H1 (cell line): Measurements from ENCODE around the gene MLPH. TPM values are rescaled to one million over a fixed set of nuclear protein-coding genes. Genes with fewer than 3 reads are reported as not detected.

Experiments
- CTCF ChIA-PET: fragments of 300-600 bp; sonication (Branson Sonifier 250); formaldehyde crosslinking; loops from one replicate; lab custom pipeline; 2021; ENCODE audit not compliant: partially characterized antibody; lab: Charles Lee
- POLR2A ChIA-PET: fragments of 300-600 bp; sonication (Branson Sonifier 250); formaldehyde crosslinking; loops from one replicate; lab custom pipeline; 2021; ENCODE audit warnings: inconsistent platforms; ENCODE audit not compliant: partially characterized antibody; lab: Charles Lee
- DNase-seq, 2 experiments: peaks; one replicate each; pipeline versions ENCODE4 v3.0.0 to v3.0.0-alpha.2; 2010 to 2022; ENCODE audit warnings: low spot score in 2 of 2, low read depth in 1 of 2, mixed read lengths in 1 of 2
- FAIRE-seq: peaks from 2 replicates; lab custom pipeline; 2011; peaks lifted over from hg19 to GRCh38; lab: Jason Lieb, UNC
- H2AFZ ChIP-seq: 2 replicates; pipeline ENCODE4 v1.8.1; 2012; ENCODE audit warnings: low read length, inconsistent platforms
- H2AK5ac ChIP-seq: 2 replicates; pipeline ENCODE4 v1.6.1; 2013; ENCODE audit warnings: low read depth, low read length
- H2BK120ac ChIP-seq: replicated peaks from 2 replicates; pipeline ENCODE3; 2013; ENCODE audit warnings: low read depth, low read length, inconsistent platforms
- H2BK12ac ChIP-seq: 2 replicates; pipeline ENCODE4 v1.6.1; 2013; ENCODE audit warnings: low read depth, low read length
- H2BK15ac ChIP-seq: 2 replicates; pipeline ENCODE4 v1.6.1; 2013; ENCODE audit warnings: low read length
- H2BK20ac ChIP-seq: 2 replicates; pipeline ENCODE4 v1.6.1; 2013; ENCODE audit warnings: low read length
- H2BK5ac ChIP-seq: 2 replicates; pipeline ENCODE4 v1.6.1; 2013; ENCODE audit warnings: low read depth, low read length
- H3K14ac ChIP-seq: 2 replicates; pipeline ENCODE4 v1.6.1; 2013; ENCODE audit warnings: inconsistent platforms; ENCODE audit not compliant: insufficient read length
- H3K18ac ChIP-seq: 2 replicates; pipeline ENCODE4 v1.6.1; 2013; ENCODE audit warnings: low read length; ENCODE audit errors: extremely low read depth
- H3K23ac ChIP-seq: 2 replicates; pipeline ENCODE4 v1.6.1; 2013; ENCODE audit warnings: inconsistent platforms; ENCODE audit not compliant: insufficient read length
- H3K23me2 ChIP-seq: 2 replicates; pipeline ENCODE4 v1.6.1; 2013; ENCODE audit warnings: low read depth, low read length
- H3K27ac ChIP-seq: 2 replicates; pipeline ENCODE4 v1.6.1; 2011; ENCODE audit warnings: low read depth, low read length, inconsistent platforms
- H3K27me3 ChIP-seq, 4 experiments: replicated peaks in 1 of 4; 1 replicate in 1 of 4; 2 replicates in 3 of 4; pipeline versions ENCODE4 v1.6.1 to v1.8.1; 2011 to 2013; ENCODE audit warnings: low read length in 3 of 4, mild to moderate bottlenecking in 3 of 4, inconsistent platforms in 2 of 4, mixed read lengths in 2 of 4, moderate library complexity in 1 of 4; ENCODE audit not compliant: control insufficient read depth in 3 of 4, insufficient read depth in 3 of 4; ENCODE audit errors: extremely low read depth in 1 of 4
- H3K36me3 ChIP-seq, 4 experiments: 2 replicates each; pipeline versions ENCODE4 v1.6.1 to v1.8.1; 2011 to 2013; ENCODE audit warnings: mild to moderate bottlenecking in 4 of 4, low read length in 3 of 4, moderate library complexity in 2 of 4, control low read depth in 1 of 4, inconsistent platforms in 1 of 4; ENCODE audit not compliant: insufficient read depth in 4 of 4, control insufficient read depth in 2 of 4
- H3K4ac ChIP-seq: replicated peaks from 2 replicates; pipeline ENCODE3; 2013; ENCODE audit warnings: low read length, low read depth, mixed read lengths, inconsistent platforms; ENCODE audit not compliant: insufficient read length
- H3K4me1 ChIP-seq, 4 experiments: replicated peaks in 1 of 4; 1 replicate in 1 of 4; 2 replicates in 3 of 4; pipeline versions ENCODE4 v1.6.1 to v1.8.1; 2011 to 2013; ENCODE audit warnings: low read length in 3 of 4, inconsistent platforms in 2 of 4, mixed read lengths in 1 of 4; ENCODE audit not compliant: insufficient read depth in 4 of 4, control insufficient read depth in 3 of 4
- H3K4me2 ChIP-seq, 2 experiments: 2 replicates each; pipeline versions ENCODE4 v1.6.1 to v1.8.1; 2011 to 2013; ENCODE audit warnings: low read depth in 2 of 2, low read length in 2 of 2, control low read depth in 1 of 2, inconsistent platforms in 1 of 2, mild to moderate bottlenecking in 1 of 2; ENCODE audit not compliant: insufficient read depth in 1 of 2
- H3K4me3 ChIP-seq, 4 experiments: fragments of 200-600, 300-600 bp in 1 of 4; sonication (generic), shearing (Covaris generic), sonication (Bioruptor Twin) in 1 of 4; 2 replicates each; pipeline versions ENCODE4 v1.5.1 to v1.8.1; 2011 to 2016; ENCODE audit warnings: low read length in 4 of 4, low read depth in 3 of 4, control low read depth in 2 of 4, inconsistent platforms in 2 of 4, mild to moderate bottlenecking in 2 of 4, mixed read lengths in 1 of 4, moderate library complexity in 1 of 4; ENCODE audit not compliant: insufficient read depth in 2 of 4; ENCODE audit errors: extremely low read depth in 1 of 4
- H3K56ac ChIP-seq: replicated peaks from 2 replicates; pipeline ENCODE3; 2013; ENCODE audit warnings: low read depth, mild to moderate bottlenecking, mixed read lengths, low read length, inconsistent platforms; ENCODE audit not compliant: insufficient read length
- H3K79me1 ChIP-seq: 2 replicates; pipeline ENCODE4 v1.6.1; 2013; ENCODE audit warnings: low read depth, low read length, control low read depth
- H3K79me2 ChIP-seq, 2 experiments: 2 replicates each; pipeline versions ENCODE4 v1.6.1 to v1.8.1; 2012 to 2013; ENCODE audit warnings: low read length in 2 of 2, mild to moderate bottlenecking in 2 of 2, inconsistent platforms in 1 of 2; ENCODE audit not compliant: insufficient read depth in 2 of 2, control insufficient read depth in 1 of 2
- H3K9ac ChIP-seq, 4 experiments: replicated peaks in 1 of 4; 1 replicate in 1 of 4; 2 replicates in 3 of 4; pipeline versions ENCODE4 v1.6.1 to v1.8.1; 2011 to 2013; ENCODE audit warnings: low read depth in 3 of 4, low read length in 3 of 4, control low read depth in 2 of 4, mild to moderate bottlenecking in 2 of 4, moderate library complexity in 2 of 4, inconsistent platforms in 1 of 4; ENCODE audit errors: extremely low read depth in 1 of 4
- H3K9me3 ChIP-seq, 2 experiments: 2 replicates each; pipeline versions ENCODE4 v1.6.1 to v1.8.1; 2012 to 2013; ENCODE audit warnings: mild to moderate bottlenecking in 2 of 2, moderate library complexity in 2 of 2, control low read depth in 1 of 2, inconsistent platforms in 1 of 2, low read depth in 1 of 2, low read length in 1 of 2, mixed read lengths in 1 of 2; ENCODE audit not compliant: insufficient read depth in 2 of 2
- H4K20me1 ChIP-seq, 2 experiments: replicated peaks in 1 of 2; 2 replicates each; pipeline versions ENCODE3 to v1.8.1; 2011 to 2013; ENCODE audit warnings: inconsistent platforms in 2 of 2, low read length in 2 of 2, mild to moderate bottlenecking in 1 of 2; ENCODE audit not compliant: insufficient read depth in 2 of 2, control insufficient read depth in 1 of 2
- H4K5ac ChIP-seq: 2 replicates; pipeline ENCODE4 v1.6.1; 2013; ENCODE audit warnings: low read length, low read depth, mixed read lengths, inconsistent platforms; ENCODE audit not compliant: insufficient read length
- H4K8ac ChIP-seq: 2 replicates; pipeline ENCODE4 v1.8.0; 2013; ENCODE audit warnings: mild to moderate bottlenecking, moderate library complexity, low read length, inconsistent platforms; ENCODE audit not compliant: insufficient read depth; ENCODE audit errors: extremely low read depth
- H4K91ac ChIP-seq: replicated peaks from 2 replicates; pipeline ENCODE3; 2013; ENCODE audit warnings: low read length, mixed read lengths, inconsistent platforms; ENCODE audit not compliant: insufficient read length
- BRCA1 ChIP-seq: IDR thresholded peaks from 2 replicates; pipeline ENCODE4 v1.6.1; 2012; ENCODE audit warnings: low read depth, low read length, improper control_type of control experiment
- CEBPB ChIP-seq: IDR thresholded peaks from 2 replicates; pipeline ENCODE4 v1.6.1; 2012; ENCODE audit warnings: low read depth, low read length
- CHD2 ChIP-seq: IDR thresholded peaks from 2 replicates; pipeline ENCODE4 v1.6.1; 2012; ENCODE audit warnings: low read length, improper control_type of control experiment
- EGR1 ChIP-seq: IDR thresholded peaks from 2 replicates; pipeline ENCODE4 v1.6.1; 2011; ENCODE audit warnings: low read depth, low read length, borderline replicate concordance
- JUN ChIP-seq: IDR thresholded peaks from 2 replicates; pipeline ENCODE4 v1.6.1; 2011; ENCODE audit warnings: low read depth, mild to moderate bottlenecking, improper control_type of control experiment, low read length
- RAD21 ChIP-seq, 2 experiments: IDR thresholded peaks in 1 of 2; conservative IDR thresholded peaks in 1 of 2; 2 replicates each; pipeline ENCODE4 v1.6.1; 2011; ENCODE audit warnings: low read depth in 2 of 2, low read length in 2 of 2, improper control_type of control experiment in 1 of 2, inconsistent platforms in 1 of 2, mild to moderate bottlenecking in 1 of 2, moderate library complexity in 1 of 2
- RFX5 ChIP-seq: IDR thresholded peaks from 2 replicates; pipeline ENCODE4 v1.6.1; 2011; ENCODE audit warnings: low read depth, low read length, improper control_type of control experiment, borderline replicate concordance
- ZNF274 ChIP-seq: IDR thresholded peaks from 2 replicates; pipeline ENCODE4 v1.7.0; 2012; ENCODE audit warnings: low read length, borderline replicate concordance; ENCODE audit errors: extremely low read depth
- WGBS, 2 experiments: shearing (Covaris generic) in 1 of 2; methylation state at CpG; one replicate each; pipeline versions ENCODE4 v1.1.6 to v1.1.7; 2013 to 2015; ENCODE audit warnings: low lambda C conversion rate in 2 of 2, mixed read lengths in 2 of 2, inconsistent platforms in 1 of 2, low coverage in 1 of 2, missing lambda C conversion rate in 1 of 2; ENCODE audit not compliant: insufficient replicate concordance in 2 of 2, insufficient coverage in 1 of 2, insufficient read length in 1 of 2; ENCODE audit errors: extremely low coverage in 1 of 2, missing lambda C conversion rate in 1 of 2; 5-methylcytosine and 5-hydroxymethylcytosine counted together
- polyA plus RNA-seq, 7 experiments: library from polyadenylated mRNA; depleted of rRNA in 3 of 7; stranded (reverse) in 5 of 7; unstranded in 2 of 7; fragments of >200 nt in 5 of 7; fragments of 200-250 nt in 2 of 7; gene quantifications; 1 replicate in 5 of 7; 2 replicates in 1 of 7; 4 replicates in 1 of 7; pipeline versions ENCODE4 v1.2.1 to v1.2.3, GENCODE V29; 2011 to 2013; ENCODE audit warnings: missing spikeins in 2 of 7, mixed read lengths in 2 of 7
- total RNA-seq: library from RNA; stranded (reverse); fragmentation: NEBNext Ultra II Directional; extraction: Animal tissue kit (Norgen Biotek cat#: 25700); gene quantifications from 2 replicates; pipeline ENCODE4 v1.2.1, GENCODE V29; 2021

The MLPH gene
- total and polyA plus RNA-seq, 2 of the 8 experiments (the other 6 are each of a cell fraction or from before 2014, with no cell fraction given), result 12.7 to 17.0 TPM

DNA sequence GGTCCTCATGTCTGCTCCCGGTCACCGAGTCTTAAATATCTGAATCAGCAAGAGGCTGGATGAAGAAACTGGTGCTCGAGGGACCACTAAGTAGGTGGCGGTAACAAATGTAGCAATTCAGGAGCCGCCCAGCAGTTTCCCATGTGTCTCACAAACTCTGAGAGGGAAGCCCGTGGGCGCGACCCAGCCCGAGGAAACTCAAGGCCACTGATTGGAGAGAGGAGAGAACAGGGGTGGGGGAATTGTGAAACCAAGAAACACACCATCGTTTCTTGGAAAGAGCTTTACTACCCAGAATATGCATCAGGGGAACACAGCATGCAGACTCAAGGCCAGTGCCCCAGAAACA lies 10.8 kb downstream of the MLPH start:
- Histone ChIP-seq H3K56ac (no peak overlapping the region), H2AK5ac (no peak overlapping the region), H2AFZ (no peak overlapping the region), H3K4ac (no peak overlapping the region), H3K9me3 (no peaks in the 10 kb centered on the region), H3K18ac (no peak overlapping the region), H3K4me1 (peaks cover 0 to 4% (median 0%) of the 10 kb centered on the region in 4 experiments; a peak in 5 of 7 replicates), H2BK12ac (no peak overlapping the region), H3K27ac (no peak overlapping the region), H4K8ac (no peak overlapping the region), H3K4me2 (no peak overlapping the region), H2BK15ac (no peak overlapping the region), H3K79me2 (no peaks in the 10 kb centered on the region), H2BK120ac (no peak overlapping the region), H3K9ac (no peak overlapping the region), H3K27me3 (no peaks in the 10 kb centered on the region), H3K23ac (no peak overlapping the region), H4K20me1 (no peaks in the 10 kb centered on the region), H2BK20ac (no peak overlapping the region), H3K4me3 (no peak overlapping the region), H3K36me3 (peaks cover 0 to 14% (median 7%) of the 10 kb centered on the region in 4 experiments; a peak in 6 of 8 replicates), H4K91ac (no peak overlapping the region), H4K5ac (no peak overlapping the region), H3K23me2 (peaks cover 1% of the 10 kb centered on the region; the same call in 1 of the 2 replicates), H3K14ac (no peak overlapping the region), H3K79me1 (no peaks in the 10 kb centered on the region; the same call in 1 of the 2 replicates), H2BK5ac (no peak overlapping the region)
- no peak for TF ChIP-seq ZNF274
- TF ChIP-seq CHD2, result no peak
- no peak for TF ChIP-seq BRCA1
- TF ChIP-seq EGR1, result no peak
- no peak for TF ChIP-seq CEBPB
- no peak for TF ChIP-seq RAD21 (IDR thresholded peaks at IDR 0.05 in 1 of 2, conservative IDR thresholded peaks at IDR 0.05 in 1 of 2; ENCODE audit: low read depth in 2 of 2, low read length in 2 of 2)
- TF ChIP-seq RFX5, result no peak
- TF ChIP-seq JUN, result no peak
- POLR2A ChIA-PET, result interaction anchor here (0.8 to 1.3 kb wide), 4 partner anchors 9 to 97 kb away, joined by 3 to 4 read pairs (median 4); partner anchors contain the start of gene MLPH
- FAIRE-seq, result no peak
- 79% methylated on average over 6 of the region's 10 CpGs; no CpG with 5 or more reads in 1 of the 2 experiments for WGBS, 2 experiments
- no peak for DNase-seq
- CTCF ChIA-PET, result interaction anchor here (1.2 to 9.1 kb wide), 4 partner anchors 13 to 333 kb away, joined by 3 to 78 read pairs (median 8); no protein-coding TSS in a partner anchor
